ENCODE results near the gene TLK1.
A peak's percentile ranks its signal among the peaks of the same experiment; 100 is the strongest.
"Not testable (repeated sequence)": the region's sequence is repeated elsewhere in the genome, so short reads cannot be mapped to it uniquely, and the experiment has no call there.

Gene TLK1

GRCh38 chr2:171084128-171084527 lies 76.6 kb downstream of the TLK1 start:
- DNase-seq (ENCODE audit: low read depth in 2 of 2), result no peak

DNA sequence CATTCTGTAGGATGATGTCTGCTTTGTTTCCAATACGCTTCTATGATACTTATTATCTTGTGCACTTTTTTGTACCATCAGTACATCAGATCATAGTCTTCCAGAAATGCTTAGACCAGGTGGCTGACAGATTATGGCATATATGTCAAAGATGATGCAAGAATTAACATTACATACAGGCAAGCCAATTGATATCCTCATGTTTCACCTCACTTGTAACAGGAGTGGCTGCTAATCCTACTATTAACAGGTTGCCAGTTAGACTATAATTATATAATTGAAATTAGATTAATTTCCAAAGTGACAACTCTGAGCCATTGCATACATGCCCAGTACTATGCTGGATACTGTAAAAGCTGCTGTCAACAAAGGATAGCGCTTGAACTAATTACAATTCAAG lies 77.2 kb downstream of the TLK1 start:
- no peak for DNase-seq (ENCODE audit: low read depth in 2 of 2)

GRCh38 chr2:171081649-171082111 lies 79.0 kb downstream of the TLK1 start:
- DNase-seq (ENCODE audit: low read depth in 2 of 2), result no peak

GRCh38 chr2:171080607-171081006 lies 80.1 kb downstream of the TLK1 start:
- DNase-seq (ENCODE audit: low read depth in 2 of 2), result no peak

DNA sequence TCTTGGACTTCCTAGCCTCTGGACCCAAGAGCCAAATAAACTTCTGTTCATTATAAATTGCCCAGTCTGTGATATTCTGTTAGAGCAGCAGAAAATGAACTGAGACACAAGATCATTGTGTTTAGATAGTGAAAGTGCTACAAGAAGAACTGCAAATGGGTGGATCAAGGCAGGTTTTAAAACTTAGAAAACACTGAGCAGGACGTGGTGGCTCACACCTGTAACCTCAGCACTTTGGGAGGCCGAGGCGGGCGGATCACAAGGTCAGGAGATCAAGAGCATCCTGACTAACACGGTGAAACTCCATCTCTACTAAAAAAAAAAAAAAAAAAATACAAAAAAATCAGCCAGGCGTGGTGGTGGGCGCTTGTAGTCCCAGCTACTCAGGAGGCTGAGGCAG lies 84.3 kb downstream of the TLK1 start:
- not testable (repeated sequence) for DNase-seq (ENCODE audit: low read depth in 2 of 2)

GRCh38 chr2:171072164-171072563 lies 88.5 kb downstream of the TLK1 start:
- DNase-seq (ENCODE audit: low read depth in 2 of 2), result no peak

DNA sequence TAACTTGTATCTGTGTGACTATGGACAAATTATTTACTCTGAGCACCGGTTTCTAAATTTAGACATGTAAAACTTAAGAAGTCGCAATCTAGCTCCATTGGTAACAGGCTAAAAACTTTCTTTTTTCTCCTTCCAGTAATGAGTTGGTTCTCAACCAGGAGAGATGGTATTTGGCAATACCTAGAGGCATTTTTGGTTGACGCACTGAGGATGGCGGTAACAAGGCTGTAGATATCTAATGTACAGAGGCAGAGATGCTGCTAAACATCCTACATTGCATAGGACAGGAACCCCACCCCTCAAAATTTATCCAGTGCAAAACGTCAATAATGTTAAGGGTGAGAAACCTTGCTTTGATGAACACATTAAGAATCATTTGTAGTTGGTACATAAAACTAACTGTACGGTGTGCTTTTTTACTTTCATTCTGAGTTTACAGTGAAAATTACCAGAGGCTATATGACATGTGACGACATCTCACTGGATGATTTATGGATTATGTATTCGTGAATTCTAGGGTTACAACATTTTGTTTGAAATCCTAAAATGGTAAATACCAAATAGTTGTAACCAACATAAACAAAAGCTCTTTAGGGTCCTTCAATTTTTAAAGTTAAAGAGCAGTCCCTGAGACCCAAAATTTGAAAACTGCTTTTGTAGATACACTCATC lies 91.3 kb downstream of the TLK1 start:
- no peak for DNase-seq (ENCODE audit: low read depth in 2 of 2)

DNA sequence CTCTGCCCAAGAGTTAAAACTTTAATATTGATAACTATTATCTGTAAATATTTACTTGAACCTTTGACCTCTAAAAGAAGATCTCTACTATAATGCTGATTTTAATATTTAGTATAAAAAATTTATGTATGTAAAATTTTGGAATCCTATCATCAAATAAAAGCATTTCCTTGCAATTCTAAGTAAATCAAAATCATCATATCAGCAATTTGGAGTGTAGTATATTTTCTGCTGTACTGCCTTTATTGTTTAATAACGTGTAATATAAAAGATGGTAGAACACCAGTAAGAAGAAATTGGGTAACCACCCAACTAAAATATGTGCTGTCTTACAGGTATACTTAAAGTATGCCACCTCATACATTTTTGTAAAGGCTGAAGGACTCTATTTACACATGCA lies 94.6 kb downstream of the TLK1 start:
- no peak for DNase-seq (ENCODE audit: low read depth in 2 of 2)

- no peak for DNase-seq (ENCODE audit: low read depth in 2 of 2)
Measured at GRCh38 chr2:171057575-171057974, 103.1 kb downstream of the TLK1 start.

DNA sequence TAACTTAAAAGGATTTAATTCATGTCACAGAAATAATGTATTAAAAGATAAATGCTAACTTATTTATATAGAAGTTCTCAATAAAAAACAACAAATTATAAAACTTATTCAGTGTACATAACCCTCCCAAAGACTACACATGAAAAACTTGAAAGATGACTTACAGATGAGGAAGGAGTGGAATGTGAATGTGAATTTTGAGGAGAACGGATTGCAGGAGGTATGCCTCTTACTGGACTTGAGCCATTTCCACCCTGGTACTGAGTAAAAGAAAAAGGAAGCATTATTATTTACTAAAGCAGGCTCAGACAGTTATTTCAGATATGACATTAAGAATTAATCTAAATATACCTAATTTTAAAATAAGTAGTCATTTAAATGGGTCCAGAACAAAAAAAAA lies 104.4 kb downstream of the TLK1 start:
- DNase-seq (ENCODE audit: low read depth in 2 of 2), result peak; percentile 10 to 15

DNA sequence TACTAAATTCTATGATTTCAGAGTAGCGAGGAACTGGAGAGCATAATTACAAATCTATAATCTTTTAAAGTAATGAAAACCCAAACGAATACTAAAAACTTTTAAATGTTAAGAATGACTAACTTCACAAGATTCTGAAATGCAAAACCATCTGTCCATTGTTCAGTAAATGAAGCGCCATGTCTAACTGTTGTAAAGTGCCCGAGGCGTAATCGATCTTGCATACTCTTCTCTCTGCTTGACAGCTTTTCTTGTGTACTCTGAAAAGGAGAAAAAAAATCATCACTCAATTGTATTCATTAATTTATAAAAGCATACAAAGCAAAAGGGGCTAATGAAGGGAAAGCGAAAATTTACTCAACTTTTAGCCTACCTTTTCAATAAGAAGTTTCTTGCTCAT lies 111.0 kb downstream of the TLK1 start:
- no peak for DNase-seq (ENCODE audit: low read depth in 2 of 2)

- no peak for DNase-seq (ENCODE audit: low read depth in 2 of 2)
Measured at GRCh38 chr2:171046048-171046560, 114.6 kb downstream of the TLK1 start.

DNA sequence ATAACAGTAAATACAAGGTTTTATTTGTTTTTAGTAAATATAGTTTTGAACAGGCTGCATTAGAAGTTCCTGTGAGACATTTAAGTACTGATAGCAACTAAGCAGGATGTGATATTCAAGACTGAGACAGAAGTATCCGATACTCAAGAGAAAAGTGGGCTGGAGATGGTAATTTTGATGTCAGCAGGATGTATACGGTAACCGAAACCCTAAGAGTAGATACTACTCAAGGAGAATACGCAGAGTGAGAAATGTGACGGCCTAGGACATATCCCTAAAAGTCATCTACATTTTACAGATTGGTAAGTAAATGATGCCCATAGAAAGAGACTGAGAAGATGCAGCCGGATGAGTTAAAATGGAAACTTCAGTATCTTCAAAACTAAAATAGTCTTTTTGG lies 116.3 kb downstream of the TLK1 start:
- DNase-seq (ENCODE audit: low read depth in 2 of 2), result no peak

DNA sequence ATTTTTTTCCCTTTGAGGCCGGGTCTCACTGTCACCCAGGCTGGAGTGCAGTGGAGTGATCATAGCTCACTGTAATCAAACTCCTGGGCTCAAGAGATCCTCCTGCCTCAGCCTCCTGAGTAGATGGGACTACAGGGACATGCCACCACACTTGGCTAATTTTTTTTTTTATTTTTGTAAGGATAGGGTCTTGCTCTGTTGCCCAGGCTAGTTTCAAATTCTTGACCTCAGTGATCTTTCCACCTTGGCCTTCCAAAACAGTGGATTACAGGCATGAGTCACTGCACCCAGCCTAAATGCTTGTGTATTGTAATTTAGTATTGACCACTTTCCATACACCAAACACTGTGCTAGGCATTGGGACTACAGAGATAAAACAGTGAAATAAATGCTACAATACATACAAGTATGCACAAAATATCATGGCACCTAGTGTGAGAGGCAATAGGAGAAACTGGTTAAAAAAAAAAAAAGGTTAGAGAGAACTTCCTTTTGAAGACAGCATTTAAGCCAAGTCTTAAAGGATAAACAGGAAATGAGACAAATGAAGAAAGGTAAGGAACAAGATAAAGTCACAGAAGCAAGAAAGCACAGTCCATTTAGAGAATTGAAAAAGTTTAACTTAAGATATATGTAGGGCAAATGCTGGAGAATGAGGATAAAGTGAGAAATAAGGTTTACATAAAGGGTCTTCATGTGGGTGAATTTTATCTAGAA lies 118.3 kb downstream of the TLK1 start:
- no peak for DNase-seq (ENCODE audit: low read depth in 2 of 2)

DNA sequence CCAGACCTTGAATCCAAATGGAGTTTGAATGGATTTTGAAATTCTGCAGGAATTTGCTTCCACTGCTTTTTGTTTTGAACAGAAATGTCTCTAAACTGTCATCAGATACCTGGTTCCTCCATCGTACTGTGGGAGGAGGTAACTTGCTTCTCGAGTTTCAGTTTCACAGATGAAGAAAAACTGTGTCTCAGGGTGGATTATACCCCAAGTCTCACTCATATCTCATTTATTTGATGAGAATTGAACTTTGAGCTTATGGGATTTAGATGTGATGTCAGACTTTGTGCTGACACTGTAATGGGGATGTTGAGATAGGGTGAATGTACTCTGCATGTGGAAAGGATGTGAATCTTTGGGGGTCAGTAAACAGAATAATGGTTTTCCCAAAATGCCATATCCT lies 124.2 kb downstream of the TLK1 start:
- DNase-seq (ENCODE audit: low read depth in 2 of 2), result no peak

- DNase-seq (ENCODE audit: low read depth in 2 of 2), result no peak
Measured at GRCh38 chr2:171034315-171034714, 126.4 kb downstream of the TLK1 start.

DNA sequence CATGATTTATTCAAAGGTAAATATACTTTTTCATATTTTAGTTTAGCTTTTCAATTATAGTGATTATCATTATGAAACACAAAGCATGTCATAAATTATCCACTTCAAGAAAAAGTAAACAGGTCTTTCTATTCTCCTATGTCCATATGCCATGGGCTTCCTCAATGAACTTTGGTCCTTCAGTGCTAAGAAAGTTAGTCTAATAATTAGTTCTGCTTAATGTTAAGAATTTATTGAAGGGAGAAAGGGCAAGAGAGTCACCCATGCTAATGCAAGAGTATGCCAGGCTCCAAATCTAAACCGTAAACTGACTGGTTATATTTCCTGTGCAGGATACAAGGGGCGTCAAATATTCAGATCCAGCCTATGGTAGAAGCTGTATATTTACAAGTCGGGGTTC lies 135.5 kb downstream of the TLK1 start:
- DNase-seq (ENCODE audit: low read depth in 2 of 2), result no peak

GRCh38 chr2:171018522-171018921 lies 142.2 kb downstream of the TLK1 start:
- no peak for DNase-seq (ENCODE audit: low read depth in 2 of 2)

DNA sequence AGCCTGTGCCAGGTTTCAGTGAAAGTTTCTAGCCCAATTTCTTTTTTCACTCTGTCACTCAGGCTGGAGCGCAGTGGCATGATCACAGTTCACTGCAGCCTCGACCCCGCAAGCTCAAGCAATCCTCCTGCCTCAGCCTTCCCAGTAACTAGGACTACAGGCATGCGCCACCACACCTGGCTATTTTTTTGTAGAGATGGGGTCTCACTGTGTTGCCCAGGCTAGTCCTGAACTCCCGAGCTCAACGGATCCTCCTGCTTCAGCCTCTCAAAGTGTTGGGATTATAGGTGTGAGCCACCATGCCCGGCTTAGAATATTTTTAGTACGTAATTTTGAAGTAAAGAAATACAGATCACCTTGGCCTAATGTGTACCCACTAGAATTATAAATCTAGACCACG lies 144.6 kb downstream of the TLK1 start:
- DNase-seq (ENCODE audit: low read depth in 2 of 2), result no peak

- DNase-seq (ENCODE audit: low read depth in 2 of 2), result no peak
Measured at GRCh38 chr2:171013851-171014250, 146.8 kb downstream of the TLK1 start.

- DNase-seq (ENCODE audit: low read depth in 2 of 2), result no peak
Measured at GRCh38 chr2:171009386-171009785, 151.3 kb downstream of the TLK1 start.

DNA sequence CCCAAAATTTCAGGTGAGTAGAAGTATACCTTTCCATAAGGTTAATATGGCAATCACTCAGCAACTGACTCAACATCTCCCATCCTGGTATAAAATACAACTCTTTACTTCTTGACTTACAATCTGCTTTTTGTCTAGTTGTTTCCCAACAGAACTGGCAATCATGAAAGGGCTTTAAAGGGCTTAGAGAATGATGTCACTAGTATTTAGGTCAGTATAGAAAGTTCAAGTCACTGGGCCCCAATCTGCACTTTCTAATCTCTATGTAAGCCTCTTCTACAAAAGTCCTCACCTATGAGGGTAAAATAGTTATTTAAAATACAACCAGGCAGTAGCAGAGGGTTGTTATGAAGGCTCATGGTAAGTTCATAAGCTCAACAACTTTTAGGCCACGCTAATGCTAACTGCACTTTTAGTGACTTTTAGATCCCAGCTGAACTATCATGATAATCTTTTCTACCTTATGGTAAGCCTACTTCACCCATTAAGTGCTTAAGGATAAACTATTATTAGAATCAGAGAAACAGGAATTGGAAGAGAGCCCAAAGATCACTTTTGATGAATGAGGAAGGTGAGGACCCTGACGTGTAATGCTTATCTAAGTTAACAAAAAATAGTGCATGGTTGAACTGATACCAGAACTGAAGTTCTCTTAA lies 152.0 kb downstream of the TLK1 start:
- no peak for DNase-seq (ENCODE audit: low read depth in 2 of 2)

DNA sequence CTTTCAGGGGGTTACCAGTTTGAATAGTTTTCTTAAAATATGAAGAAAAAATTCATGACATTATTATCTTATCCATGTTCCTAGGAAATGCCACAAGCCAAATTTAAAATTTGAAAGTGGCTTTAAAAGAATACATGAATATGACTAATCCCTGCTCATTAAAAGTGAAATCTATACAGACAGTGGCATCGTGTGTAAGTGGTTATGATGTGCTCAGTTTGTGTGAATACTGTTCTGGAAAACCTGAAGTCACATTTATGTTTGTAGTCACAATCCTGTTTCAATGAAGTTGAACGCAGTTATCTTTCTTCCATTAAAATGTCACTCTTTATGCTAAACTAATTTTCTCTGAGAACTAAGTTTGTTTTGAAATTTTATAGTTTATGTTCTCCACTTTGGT lies 155.9 kb downstream of the TLK1 start:
- no peak for DNase-seq (ENCODE audit: low read depth in 2 of 2)
